Parietal lobe (tissue), 1 donor: ENCODE measurements around the gene OR2M3. TPM values are rescaled to one million over a fixed set of nuclear protein-coding genes. Genes with fewer than 3 reads are reported as not detected.

Experiments used
- total RNA-seq: library from RNA; depleted of rRNA; stranded (reverse); fragments of >200 nt; gene quantifications from one replicate; pipeline ENCODE4 v1.2.3, GENCODE V29; 2014

Gene OR2M3, protein sequence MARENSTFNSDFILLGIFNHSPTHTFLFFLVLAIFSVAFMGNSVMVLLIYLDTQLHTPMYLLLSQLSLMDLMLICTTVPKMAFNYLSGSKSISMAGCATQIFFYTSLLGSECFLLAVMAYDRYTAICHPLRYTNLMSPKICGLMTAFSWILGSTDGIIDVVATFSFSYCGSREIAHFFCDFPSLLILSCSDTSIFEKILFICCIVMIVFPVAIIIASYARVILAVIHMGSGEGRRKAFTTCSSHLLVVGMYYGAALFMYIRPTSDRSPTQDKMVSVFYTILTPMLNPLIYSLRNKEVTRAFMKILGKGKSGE
- 0.63 TPM for total RNA-seq

DNA sequence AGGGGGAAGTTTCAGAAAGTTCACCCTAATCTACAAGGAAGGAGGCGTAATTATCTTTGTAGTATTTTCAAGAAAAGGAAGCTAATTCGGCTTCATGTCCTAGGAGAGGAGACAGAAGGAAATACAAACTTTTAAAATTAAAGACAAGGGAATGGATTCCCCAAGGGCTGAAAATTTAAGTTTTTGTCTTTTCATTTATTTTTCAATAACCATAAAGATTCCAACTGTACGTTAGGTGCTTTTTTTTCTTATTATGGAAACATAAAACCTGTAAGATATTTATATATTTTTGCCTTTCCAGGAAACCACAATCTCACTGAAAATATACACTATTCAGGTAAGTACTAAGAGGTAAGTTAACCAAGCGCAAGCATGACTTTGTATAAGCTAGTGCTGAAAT is at the start of gene OR2M3:
OR2M3 (plus strand) TSS at position 301 of the 400 bp plus-strand sequence. CDS start 5,803 bp downstream, outside the sequence.

DNA sequence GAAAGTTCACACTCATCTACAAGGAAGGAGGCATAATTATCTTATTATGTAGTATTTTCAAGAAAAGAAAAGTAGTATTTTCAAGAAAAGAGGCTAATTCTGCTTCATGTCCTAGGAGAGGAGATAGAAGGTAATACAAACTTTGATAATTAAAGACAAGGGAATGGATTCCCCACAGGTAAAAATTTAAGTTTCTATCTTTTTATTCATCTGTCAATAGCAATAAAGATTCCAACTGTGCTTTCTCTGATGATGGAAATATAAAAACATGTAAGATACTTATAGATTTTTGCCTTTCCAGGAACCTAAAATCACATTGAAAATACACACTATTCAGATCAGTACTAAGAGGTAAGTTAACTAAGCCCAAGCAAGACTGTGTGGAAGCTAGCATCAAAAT is 22.5 kb upstream of the OR2M3 start, which contains the start of gene OR2M2:
OR2M2 (plus strand) TSS at position 301 of the 400 bp plus-strand sequence. CDS start 5,165 bp downstream, outside the sequence.

DNA sequence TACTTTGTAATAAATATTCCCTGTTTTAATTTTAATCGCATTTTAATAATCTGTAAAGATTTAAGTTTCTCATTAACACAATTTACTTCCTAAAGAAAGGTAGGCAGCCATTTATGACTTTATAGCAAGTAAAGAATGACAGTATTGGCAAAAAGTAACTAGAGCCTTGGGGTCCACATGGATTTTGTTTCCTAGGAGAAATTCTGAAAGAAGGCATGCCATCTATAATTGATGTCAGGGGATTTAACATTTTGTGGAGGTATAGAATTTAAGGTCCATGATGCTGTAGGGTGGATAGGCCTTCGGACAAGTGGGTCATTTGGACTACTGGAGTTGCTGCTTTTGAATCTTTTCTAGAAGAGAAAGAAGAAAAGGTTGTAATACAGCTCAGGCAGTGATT is 34.1 kb downstream of the OR2M3 start, which contains the start of gene OR2M4:
OR2M4 (plus strand) TSS at position 301 of the 400 bp plus-strand sequence. CDS start 7,512 bp downstream, outside the sequence.

Other genes starting within 250 kb of the OR2M3 start
- 5.0 TPM for gene OR2L8, start 248.4 kb upstream of the OR2M3 start, total RNA-seq
- 6.6 TPM for gene OR2AK2, start 232.0 kb upstream of the OR2M3 start, total RNA-seq
- gene OR2L5, start 183.6 kb upstream of the OR2M3 start, total RNA-seq, result 3.1 TPM
- gene OR2L2, start 167.2 kb upstream of the OR2M3 start, total RNA-seq, result 1.6 TPM
- gene OR2L3, start 150.4 kb upstream of the OR2M3 start, total RNA-seq, result 2.8 TPM
- 1.9 TPM for gene OR2L13, start 102.1 kb upstream of the OR2M3 start, total RNA-seq
- gene OR2M5, start 52.1 kb upstream of the OR2M3 start, total RNA-seq, result not detected
- not detected for gene OR2M2, start 22.4 kb upstream of the OR2M3 start, total RNA-seq
- 0.31 TPM for gene OR2M4, start 34.2 kb downstream of the OR2M3 start, total RNA-seq
- not detected for gene OR2T33, start 80.7 kb downstream of the OR2M3 start, total RNA-seq
- gene OR2T12, start 106.2 kb downstream of the OR2M3 start, total RNA-seq, result not detected
- gene OR2M7, start 127.3 kb downstream of the OR2M3 start, total RNA-seq, result not detected
- not detected for gene OR14C36, start 151.5 kb downstream of the OR2M3 start, total RNA-seq
- gene OR2T4, start 164.4 kb downstream of the OR2M3 start, total RNA-seq, result not detected
- not detected for gene OR2T6, start 178.5 kb downstream of the OR2M3 start, total RNA-seq
- gene OR2T1, start 205.8 kb downstream of the OR2M3 start, total RNA-seq, result not detected
- gene OR2T2, start 248.4 kb downstream of the OR2M3 start, total RNA-seq, result not detected